HG03457 (cell line): Measurements from ENCODE around the gene TBX2.

Experiments used
- ATAC-seq: cut with Tn5 transposase; IDR thresholded peaks from one replicate; pipeline ENCODE4 v1.9.1; 2021; ENCODE audit warnings: moderate number of reproducible peaks; ENCODE audit not compliant: unreplicated experiment

The TBX2 gene

DNA sequence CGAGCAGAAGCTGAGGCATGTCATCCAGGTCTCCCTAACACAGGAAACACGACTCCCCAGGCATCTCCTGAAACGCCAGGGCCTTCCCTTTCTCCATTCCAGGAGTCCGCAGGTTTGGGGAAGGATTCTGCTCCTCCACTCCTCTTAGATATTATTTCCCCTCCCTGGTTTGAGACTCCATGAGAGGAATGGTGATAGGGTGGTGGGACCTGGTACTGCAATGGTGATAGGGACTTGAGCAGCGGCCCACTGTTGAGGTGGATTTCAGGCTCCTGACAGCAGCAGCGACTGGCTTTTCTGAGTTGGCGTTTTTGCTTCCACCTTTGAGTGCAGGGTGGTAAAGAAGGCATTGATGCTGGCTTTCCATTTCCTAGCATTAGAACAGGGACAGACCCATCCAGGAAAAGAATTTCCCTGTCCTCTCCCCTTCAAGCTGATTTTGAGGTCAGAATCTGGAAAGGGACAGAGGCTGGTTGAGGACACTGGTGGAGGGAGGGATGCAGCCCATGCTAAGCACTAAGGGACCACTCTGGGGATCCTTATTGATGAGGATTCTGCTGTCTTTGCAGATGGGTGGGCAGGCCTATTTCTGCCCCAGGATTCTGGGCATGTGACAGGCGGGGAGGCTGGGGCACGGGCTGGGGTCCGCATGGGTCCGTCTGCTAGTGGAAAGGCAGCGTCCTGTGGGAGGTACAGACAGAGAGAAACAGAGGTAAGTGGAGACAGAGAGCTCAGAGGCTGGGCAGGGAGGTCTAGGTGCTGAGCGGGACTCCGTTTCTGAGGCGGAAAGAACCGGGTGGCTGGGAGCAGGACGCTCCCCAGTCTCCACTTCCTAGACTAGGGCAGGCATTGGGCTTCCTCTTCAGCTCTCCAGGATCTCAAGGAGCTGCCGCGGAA is 51.2 kb downstream of the TBX2 start:
- no peak for ATAC-seq

DNA sequence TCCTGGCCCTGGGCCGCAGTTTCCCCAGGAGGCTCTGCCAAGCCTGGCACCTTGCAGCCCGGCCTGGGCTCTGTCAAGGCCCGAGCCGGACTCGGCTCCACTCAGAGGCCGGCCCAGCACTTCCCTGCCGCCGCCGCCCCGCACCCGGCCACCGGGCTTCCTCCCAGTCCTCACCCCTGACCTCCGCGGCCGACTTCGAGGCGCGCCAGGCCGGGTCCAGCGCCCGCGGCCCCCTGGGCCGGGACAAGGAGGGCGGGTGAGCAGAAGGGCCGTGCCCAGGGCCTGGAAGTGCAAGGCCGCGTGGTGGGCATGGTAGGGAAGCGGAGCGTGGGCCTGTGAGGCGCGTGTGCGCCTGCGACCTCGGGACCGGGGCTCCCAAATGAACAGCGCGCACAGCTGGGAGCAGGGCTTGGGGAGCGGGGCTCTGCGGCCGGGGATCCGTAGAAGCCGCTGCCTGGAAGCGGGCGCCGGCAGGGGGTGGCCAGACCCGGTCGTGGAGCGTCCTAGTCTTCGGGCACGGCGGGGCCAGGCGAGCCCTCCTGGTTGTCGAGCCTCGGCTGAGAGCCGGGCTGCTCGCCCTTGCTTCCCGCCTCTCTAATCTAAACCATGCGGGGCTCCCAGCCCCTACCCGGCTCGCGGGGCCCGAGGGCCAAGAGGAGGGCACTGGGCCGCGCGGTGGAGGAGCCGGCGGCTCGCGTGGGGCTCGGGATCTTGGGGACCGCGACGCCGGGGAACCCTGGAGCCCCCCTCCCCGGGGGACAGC is 52.1 kb downstream of the TBX2 start:
- ATAC-seq = no peak

DNA sequence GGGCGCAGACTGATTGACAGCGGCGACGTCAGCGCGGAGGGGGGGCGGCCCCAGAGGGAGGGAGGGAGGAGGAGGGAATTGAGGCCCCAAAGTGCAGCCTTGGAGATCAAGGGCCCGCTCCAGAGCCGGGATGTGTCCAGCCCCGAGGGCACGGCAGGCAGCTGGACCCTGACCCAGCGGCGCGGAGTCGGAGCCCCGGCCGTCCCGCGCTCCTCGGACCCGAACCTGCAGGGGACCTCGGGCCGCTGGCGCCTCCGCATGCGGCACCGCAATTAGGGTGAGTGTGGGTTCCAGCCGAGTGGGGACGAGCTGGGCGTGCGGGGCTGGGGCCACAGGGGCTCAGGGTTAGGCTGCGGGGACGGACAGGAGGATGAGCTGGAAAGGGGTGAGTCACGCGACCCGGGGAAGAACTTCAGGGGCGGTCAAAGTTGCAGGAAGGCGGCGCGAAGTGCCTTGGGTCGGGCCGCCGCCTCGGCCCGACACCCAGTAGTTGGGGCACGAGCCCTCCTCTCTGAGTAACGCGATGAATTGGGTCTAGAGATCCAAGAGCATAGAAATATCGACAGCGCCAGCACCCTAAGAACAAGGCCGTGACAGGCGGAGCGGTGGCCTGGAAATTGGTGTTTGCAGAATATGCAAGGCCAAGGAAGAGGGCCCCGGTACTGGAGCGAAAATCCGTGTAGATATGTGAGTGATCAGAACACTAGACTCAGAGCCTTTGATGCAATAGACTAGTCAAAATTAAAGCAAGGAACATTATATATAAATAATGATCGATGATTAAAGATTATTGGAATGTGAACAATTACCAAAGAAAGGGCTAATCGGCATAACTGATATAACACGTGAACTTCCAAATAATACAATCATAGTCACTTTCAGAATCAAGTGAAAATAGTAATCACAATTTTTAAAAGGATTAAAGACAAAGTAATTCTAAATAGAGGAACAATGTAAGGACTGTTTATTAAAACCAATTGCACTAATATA is 53.0 kb downstream of the TBX2 start, which contains the start of gene TBX4:
TSS of gene TBX4 (plus strand) at position 122 of the 990 bp plus-strand sequence. CDS start 4,069 bp downstream, outside the sequence.
- ATAC-seq = no peak

DNA sequence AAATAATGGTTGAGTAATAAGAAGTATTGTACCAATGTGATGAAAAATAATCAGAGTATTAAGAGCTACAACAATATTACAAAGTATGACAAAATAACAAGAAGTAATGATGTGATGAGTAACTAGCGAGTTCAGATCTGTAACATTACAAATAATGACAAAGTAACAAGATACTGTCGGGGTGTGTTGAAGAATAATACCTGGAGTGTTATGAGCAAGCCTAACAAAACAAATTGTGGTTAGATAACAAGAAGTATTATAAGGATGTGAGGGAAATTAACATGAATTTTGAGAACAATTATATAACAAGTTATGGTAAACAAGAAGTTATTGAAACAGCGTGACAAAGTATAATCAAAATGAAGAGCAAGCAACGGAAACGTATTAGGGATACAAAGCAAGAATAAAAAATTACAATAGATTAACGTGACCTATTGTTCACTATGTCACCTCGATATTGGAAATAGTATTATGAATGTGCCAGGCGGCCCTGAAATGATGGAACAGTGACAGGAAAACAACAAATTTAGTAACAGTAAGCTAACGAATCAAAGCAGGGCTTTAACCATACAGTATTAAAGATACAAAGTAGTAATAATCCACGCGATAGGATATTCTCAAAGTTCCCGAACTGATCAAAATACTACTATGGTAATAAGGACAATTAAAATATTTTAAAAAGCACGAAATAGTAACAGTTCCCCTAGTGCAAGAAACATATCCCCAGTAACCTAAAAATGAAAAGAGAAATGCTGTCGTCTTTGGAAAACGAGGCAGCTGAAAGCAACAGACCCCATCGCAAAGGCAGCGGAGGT is 54.1 kb downstream of the TBX2 start:
- no peak for ATAC-seq

DNA sequence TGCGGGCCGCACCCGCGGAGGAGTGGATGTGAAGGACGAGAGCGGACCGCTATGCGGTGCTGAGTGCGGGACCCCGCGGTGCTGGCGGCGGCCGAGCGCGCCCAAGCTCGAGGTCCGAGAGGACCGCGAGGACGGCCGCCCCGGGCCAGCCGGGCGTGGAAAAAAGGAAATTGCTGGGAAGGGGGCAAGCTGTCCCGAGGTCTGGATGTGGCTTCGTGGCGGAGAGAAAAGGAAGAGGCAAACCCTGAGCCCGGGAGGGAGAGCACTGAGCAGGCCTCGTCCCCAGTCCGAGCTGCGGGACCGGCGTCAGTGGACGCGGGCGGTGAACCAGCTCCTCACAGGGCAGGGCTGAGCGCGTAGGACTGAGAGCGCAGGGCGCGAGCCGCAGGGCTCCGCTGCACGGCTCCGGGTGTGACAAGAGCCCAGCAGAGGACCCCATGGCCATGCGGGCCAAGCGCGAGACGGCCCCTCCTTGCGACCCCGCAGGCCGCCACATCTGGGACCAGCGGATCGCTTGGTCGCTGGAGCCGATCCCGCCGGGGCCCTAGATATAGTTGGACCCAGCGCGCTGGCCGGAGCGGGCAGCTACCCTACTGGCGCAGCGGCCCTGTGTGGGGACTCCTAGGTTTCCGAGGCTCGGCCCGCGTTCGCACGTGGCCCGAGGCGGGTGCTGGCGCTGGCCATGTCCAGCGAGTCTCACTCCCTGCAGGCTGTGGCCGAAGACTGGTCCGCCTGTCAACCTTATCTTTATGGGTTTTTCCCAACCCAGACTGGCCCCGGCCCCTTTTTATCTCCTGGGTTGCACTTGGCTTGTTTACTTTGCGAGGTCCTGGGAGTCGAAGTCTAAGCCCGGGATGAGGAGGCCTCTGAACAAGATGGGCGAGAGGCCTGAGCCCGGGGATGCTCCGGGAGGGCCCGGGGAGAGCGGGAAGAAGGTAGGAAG is 55.0 kb downstream of the TBX2 start:
- ATAC-seq = no peak

DNA sequence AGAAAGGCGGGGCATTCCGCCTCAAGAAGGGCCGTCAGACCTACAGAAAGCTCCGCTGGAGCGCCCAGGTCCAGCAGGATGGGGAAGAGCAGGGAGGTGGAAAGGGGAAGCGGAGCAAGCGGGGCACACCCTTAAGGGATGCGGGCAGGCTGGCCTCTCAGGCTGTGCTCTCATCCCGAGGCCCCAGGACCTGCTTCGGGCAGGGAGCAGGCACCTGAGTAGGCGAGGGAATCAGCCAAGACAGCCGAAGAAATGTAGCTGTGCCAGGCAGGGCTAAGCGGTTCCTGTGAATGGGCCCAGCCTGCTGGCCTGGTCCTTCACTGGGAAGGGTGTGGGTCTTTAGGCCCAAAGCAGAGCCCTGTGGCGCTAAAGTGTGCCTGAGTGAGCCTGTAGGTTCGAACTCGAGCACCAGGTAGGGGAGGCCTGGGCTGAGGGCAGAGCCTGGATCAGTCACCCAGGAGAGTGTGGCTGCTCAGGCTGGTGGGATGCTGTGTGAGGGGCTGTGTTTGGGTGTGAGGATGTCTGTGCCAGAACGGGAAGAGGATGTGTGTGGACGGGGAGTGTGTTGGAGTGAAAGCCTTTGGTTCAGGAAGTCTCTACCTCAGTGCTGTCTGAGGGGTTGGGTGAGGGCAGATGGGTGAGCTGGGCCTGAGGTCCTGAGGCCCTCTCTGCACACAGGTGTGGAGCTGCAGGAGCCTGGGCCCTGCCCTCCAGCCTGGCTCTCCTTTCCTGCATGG is 55.8 kb downstream of the TBX2 start:
- ATAC-seq = no peak

DNA sequence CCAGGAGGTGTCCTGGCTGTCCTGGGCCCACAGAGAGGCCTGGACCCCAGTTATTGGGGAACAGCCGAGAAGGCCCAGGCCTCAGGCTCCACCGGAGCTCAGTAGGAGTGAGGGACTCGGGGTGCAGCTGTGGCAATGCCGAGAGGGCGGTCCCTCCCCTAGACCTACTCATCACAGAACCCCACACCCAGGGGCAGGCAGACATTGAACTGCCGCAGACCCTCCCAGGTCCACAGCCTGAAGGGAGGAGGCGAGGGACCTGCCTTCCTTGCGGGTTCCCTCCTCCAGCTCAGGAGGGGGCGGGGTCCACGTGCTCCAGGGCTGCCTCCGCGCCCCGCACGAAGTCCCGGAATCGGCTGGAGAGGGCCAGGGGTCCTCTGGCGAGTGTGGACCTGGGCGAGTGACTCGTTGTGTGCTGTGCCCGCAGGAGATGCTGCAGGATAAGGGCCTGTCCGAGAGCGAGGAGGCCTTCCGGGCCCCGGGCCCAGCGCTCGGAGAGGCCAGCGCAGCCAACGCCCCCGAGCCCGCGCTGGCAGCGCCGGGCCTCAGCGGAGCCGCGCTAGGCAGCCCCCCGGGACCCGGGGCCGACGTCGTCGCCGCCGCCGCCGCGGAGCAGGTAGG is 56.5 kb downstream of the TBX2 start:
- no peak for ATAC-seq

DNA sequence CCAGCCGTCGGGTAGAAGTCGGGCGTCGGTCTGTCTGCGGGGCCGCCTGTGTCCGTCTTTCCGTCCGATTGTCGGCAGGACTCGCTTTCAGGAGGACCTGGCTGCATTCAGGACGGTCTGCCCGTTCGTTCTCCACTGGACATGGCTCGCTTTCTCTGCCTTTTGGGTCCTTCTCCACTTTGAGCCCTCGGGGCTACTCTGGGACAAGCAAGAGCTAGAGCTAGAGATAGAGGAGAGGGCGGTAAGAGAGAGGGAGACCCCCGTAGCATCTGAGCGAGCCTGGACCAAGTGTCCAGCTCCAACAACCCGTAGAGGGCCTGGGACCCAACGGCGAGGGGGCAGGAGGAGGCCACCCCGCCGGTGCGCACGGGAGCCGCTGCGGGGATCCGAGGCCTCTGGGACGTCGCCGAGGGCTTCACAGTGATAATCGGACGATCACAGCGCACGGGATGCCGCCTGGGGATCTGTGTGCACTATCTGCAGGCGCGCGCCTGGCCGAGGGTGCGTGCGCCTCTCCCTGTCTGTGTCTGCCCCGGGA is 57.1 kb downstream of the TBX2 start:
- ATAC-seq = no peak

DNA sequence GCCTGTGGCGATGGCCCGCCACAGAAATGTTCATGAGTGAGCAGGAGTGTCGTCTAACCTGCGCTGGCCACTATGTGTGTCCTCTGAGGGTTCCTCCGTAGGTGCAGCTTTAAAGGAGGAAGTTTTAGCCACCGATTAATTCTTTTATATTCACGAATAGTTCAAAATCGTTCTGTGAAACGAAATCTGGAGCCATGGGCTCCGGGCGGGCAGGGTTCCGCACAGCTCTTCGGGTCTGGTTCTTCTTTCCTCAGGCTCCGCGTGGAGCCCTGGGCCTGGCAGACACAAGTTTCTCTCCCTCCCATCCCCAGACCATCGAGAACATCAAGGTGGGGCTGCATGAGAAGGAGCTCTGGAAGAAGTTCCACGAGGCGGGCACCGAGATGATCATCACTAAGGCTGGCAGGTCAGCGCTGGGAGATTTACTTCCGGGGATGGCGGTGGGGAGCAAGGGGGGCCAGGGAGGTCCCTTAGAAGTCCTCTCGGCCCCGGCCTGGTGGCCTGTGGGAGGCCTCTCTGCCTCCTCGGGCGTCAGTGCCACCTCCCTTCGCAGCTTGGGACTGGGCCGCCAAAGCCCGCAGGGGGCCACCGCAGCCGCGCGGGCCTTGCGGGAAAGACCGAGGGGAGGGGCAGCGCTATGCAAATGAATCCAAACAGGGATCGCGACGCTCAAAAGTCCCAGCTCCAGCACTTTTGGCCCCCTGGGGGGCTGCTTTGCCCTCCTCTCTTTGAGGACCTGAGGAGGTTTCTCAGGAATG is 57.8 kb downstream of the TBX2 start:
- no peak for ATAC-seq

DNA sequence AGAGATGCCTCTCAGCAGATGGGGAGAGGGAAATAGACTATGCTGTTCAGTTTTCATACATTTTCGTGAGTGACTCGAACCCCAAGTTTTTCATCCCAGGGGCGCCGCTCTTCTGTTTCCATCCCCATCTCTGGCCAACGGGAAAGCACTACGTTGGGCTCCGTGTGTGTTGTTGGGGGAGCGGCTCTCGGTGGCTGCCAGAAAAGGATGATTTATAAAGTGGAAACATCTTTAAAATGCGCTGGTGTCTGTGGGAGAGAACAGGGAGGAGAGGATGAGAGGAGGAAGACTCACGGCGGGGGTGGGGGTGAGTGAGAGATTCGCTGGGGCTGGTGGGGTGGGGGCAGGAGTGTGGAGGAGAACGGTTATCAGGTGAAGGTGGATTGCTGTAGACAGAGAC is 58.4 kb downstream of the TBX2 start:
- no peak for ATAC-seq

DNA sequence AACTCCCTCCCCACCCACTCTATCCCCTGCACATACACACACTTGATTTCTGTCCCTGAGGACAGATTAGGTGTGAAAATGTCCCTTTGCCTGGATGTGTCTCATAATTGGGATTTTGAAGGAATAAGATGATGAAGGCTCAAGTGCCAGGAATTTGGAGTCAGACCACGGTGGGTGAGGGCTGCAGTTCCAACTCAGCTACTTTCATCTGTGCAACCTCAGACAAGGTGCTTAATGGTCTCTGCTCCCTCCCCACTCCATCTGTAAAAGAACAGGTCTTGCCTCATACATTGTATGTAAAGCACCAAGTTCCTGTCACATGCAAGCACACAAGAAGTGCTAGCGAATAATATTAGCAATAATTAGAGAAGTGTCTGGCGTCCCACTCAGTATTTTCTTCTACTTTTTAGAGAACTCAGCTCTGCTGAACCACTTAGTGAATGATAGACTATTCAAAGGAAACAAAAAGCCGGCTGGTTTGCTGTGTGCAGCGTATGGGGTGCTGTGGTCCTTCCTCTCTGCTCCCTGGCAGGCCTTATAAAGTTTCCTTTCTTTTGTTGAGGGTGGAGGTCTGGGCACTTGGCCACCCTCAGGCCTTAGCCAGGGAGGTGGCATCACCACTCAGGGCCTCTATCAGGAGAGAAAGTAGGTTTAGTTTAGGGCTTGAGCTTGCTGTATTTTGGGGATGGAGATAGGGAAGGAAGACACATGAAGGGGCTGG is 58.9 kb downstream of the TBX2 start:
- no peak for ATAC-seq
